Ishikawa (cell line): ENCODE measurements around the gene SOCS1.
A peak's percentile ranks its signal among the peaks of the same experiment; 100 is the strongest.

Experiments used
- CEBPB ChIP-seq: IDR thresholded peaks from 2 replicates; pipeline ENCODE4 v1.6.1; 2012
- CREB1 ChIP-seq: IDR thresholded peaks from 2 replicates; pipeline ENCODE4 v1.6.1; 2012; ENCODE audit warnings: low read depth
- EGR1 ChIP-seq: IDR thresholded peaks from 2 replicates; pipeline ENCODE4 v1.6.1; 2012
- EP300 ChIP-seq: IDR thresholded peaks from 2 replicates; pipeline ENCODE4 v1.6.1; 2012; ENCODE audit warnings: borderline replicate concordance
- FOXM1 ChIP-seq: IDR thresholded peaks from 2 replicates; pipeline ENCODE4 v1.6.1; 2012; ENCODE audit warnings: low read depth, borderline replicate concordance
- MAX ChIP-seq: IDR thresholded peaks from 2 replicates; pipeline ENCODE4 v1.6.1; 2012
- NFIC ChIP-seq: IDR thresholded peaks from 2 replicates; pipeline ENCODE4 v1.6.1; 2012
- RAD21 ChIP-seq: IDR thresholded peaks from 2 replicates; pipeline ENCODE4 v1.6.1; 2012; ENCODE audit warnings: low read depth
- REST ChIP-seq: IDR thresholded peaks from 2 replicates; pipeline ENCODE4 v1.6.1; 2012; ENCODE audit warnings: low read depth, mild to moderate bottlenecking
- TAF1 ChIP-seq: IDR thresholded peaks from 2 replicates; pipeline ENCODE4 v1.6.1; 2012; ENCODE audit warnings: low read depth, mild to moderate bottlenecking
- TCF12 ChIP-seq: IDR thresholded peaks from 2 replicates; pipeline ENCODE4 v1.6.1; 2012; ENCODE audit warnings: low read depth
- TEAD4 ChIP-seq: IDR thresholded peaks from 2 replicates; pipeline ENCODE4 v1.6.1; 2012
- USF1 ChIP-seq: IDR thresholded peaks from 2 replicates; pipeline ENCODE4 v1.6.1; 2012
- YY1 ChIP-seq: IDR thresholded peaks from 2 replicates; pipeline ENCODE4 v1.6.1; 2012; ENCODE audit warnings: low read depth
- ZBTB7A ChIP-seq: IDR thresholded peaks from 2 replicates; pipeline ENCODE4 v1.6.1; 2012; ENCODE audit warnings: low read depth

SOCS1 gene

GRCh38 chr16:11259655-11260595 lies 3.9 kb upstream of the SOCS1 start:
- TF ChIP-seq NFIC = no peak
- TF ChIP-seq FOXM1 = no peak
- no peak for TF ChIP-seq EP300
- no peak for TF ChIP-seq CREB1
- no peak for TF ChIP-seq TCF12
- TF ChIP-seq ZBTB7A = no peak

- TF ChIP-seq NFIC = 0 out of 2 replicates have a peak, but pooled peaks have one; percentile 8
- no peak for TF ChIP-seq TCF12
These were observed 2.8 kb upstream of the SOCS1 start for GRCh38 chr16:11258553-11259492.

- TF ChIP-seq RAD21 (peak; percentile 79), MAX (peak; percentile 75), CEBPB (no peak), YY1 (no peak), NFIC (no peak), CREB1 (no peak), ZBTB7A (no peak), EGR1 (no peak), USF1 (no peak), TCF12 (no peak), TEAD4 (no peak), REST (no peak), EP300 (no peak)
These were observed 1.3 kb upstream of the SOCS1 start for GRCh38 chr16:11257131-11257938.

GRCh38 chr16:11256661-11257130 lies 692 bp upstream of the SOCS1 start:
- TF ChIP-seq FOXM1 (no peak), ZBTB7A (peak; percentile 66; the same call in 1 of the 2 replicates), CREB1 (no peak), EGR1 (no peak), TCF12 (no peak)

- TF ChIP-seq TCF12 (no peak), EP300 (0 out of 2 replicates have a peak, but pooled peaks have one; percentile 11)
These were observed 879 bp downstream of the SOCS1 start for GRCh38 chr16:11254913-11255736.

- TF ChIP-seq FOXM1 = no peak
- no peak for TF ChIP-seq ZBTB7A
- no peak for TF ChIP-seq EGR1
- TF ChIP-seq YY1 = no peak
- no peak for TF ChIP-seq TCF12
- TF ChIP-seq CREB1 = no peak
- no peak for TF ChIP-seq NFIC
- TF ChIP-seq REST = no peak
- TF ChIP-seq EP300 = no peak
- no peak for TF ChIP-seq USF1
- TF ChIP-seq RAD21 = no peak
- TF ChIP-seq TEAD4 = no peak
- no peak for TF ChIP-seq TAF1
- TF ChIP-seq CEBPB = no peak
- no peak for TF ChIP-seq MAX
These were observed 1.8 kb downstream of the SOCS1 start for GRCh38 chr16:11253995-11254912.
